ENCODE results near the gene GYPC. TPM values are rescaled to one million over a fixed set of nuclear protein-coding genes. Genes with fewer than 3 reads are reported as not detected.
"Not testable (repeated sequence)": the region's sequence is repeated elsewhere in the genome, so short reads cannot be mapped to it uniquely, and the experiment has no call there.

GYPC gene
- polyA plus RNA-seq, 3 donors, result 60.5 to 65.5 (median 61.7) TPM

- DNase-seq (ENCODE audit: extremely low read depth in 1 of 11, low read depth in 9 of 11, low spot score in 4 of 11), result no peak
These were observed 23.2 kb downstream of the GYPC start for GRCh38 chr2:126679094-126679713.

GRCh38 chr2:126681505-126681904, 25.5 kb downstream of the GYPC start:
- no peak for DNase-seq (ENCODE audit: extremely low read depth in 1 of 11, low read depth in 9 of 11, low spot score in 4 of 11)

- DNase-seq (ENCODE audit: extremely low read depth in 1 of 11, low read depth in 9 of 11, low spot score in 4 of 11), result no peak
These were observed 29.7 kb downstream of the GYPC start for GRCh38 chr2:126685629-126686028.

GRCh38 chr2:126686286-126686685, 30.3 kb downstream of the GYPC start:
- no peak for DNase-seq (ENCODE audit: extremely low read depth in 1 of 11, low read depth in 9 of 11, low spot score in 4 of 11)

GRCh38 chr2:126686841-126687485, 31.0 kb downstream of the GYPC start:
- DNase-seq (ENCODE audit: extremely low read depth in 1 of 11, low read depth in 9 of 11, low spot score in 4 of 11), result no peak

- no peak for DNase-seq (ENCODE audit: extremely low read depth in 1 of 11, low read depth in 9 of 11, low spot score in 4 of 11)
These were observed 31.5 kb downstream of the GYPC start for GRCh38 chr2:126687503-126687902.

- not testable (repeated sequence) for DNase-seq (ENCODE audit: extremely low read depth in 1 of 11, low read depth in 9 of 11, low spot score in 4 of 11)
These were observed 32.6 kb downstream of the GYPC start for GRCh38 chr2:126688594-126688993.

GRCh38 chr2:126692241-126692640, 36.3 kb downstream of the GYPC start:
- not testable (repeated sequence) for DNase-seq (ENCODE audit: extremely low read depth in 1 of 11, low read depth in 9 of 11, low spot score in 4 of 11)

GRCh38 chr2:126692934-126693592, 37.1 kb downstream of the GYPC start:
- DNase-seq (ENCODE audit: extremely low read depth in 1 of 11, low read depth in 9 of 11, low spot score in 4 of 11), result not testable (repeated sequence)

- no peak for DNase-seq (ENCODE audit: extremely low read depth in 1 of 11, low read depth in 9 of 11, low spot score in 4 of 11)
These were observed 40.9 kb downstream of the GYPC start for GRCh38 chr2:126696644-126697520.

GRCh38 chr2:126698376-126698775, 42.4 kb downstream of the GYPC start:
- DNase-seq (ENCODE audit: extremely low read depth in 1 of 11, low read depth in 9 of 11, low spot score in 4 of 11), result no peak

- no peak for DNase-seq (ENCODE audit: extremely low read depth in 1 of 11, low read depth in 9 of 11, low spot score in 4 of 11)
These were observed 43.1 kb downstream of the GYPC start for GRCh38 chr2:126699018-126699417.

GRCh38 chr2:126699716-126700581, 44.0 kb downstream of the GYPC start:
- DNase-seq (ENCODE audit: extremely low read depth in 1 of 11, low read depth in 9 of 11, low spot score in 4 of 11), result peak in 8 of 11 donors; percentile 6 to 50 (median 25)

- DNase-seq (ENCODE audit: extremely low read depth in 1 of 11, low read depth in 9 of 11, low spot score in 4 of 11), result no peak
These were observed 44.7 kb downstream of the GYPC start for GRCh38 chr2:126700677-126701076.

- DNase-seq (ENCODE audit: extremely low read depth in 1 of 11, low read depth in 9 of 11, low spot score in 4 of 11), result no peak
These were observed 47.4 kb downstream of the GYPC start for GRCh38 chr2:126703311-126703710.

GRCh38 chr2:126704434-126705160, 48.6 kb downstream of the GYPC start:
- DNase-seq (ENCODE audit: extremely low read depth in 1 of 11, low read depth in 9 of 11, low spot score in 4 of 11), result peak in 6 of 11 donors; percentile 6 to 46 (median 22)

- DNase-seq (ENCODE audit: extremely low read depth in 1 of 11, low read depth in 9 of 11, low spot score in 4 of 11), result no peak
These were observed 51.2 kb downstream of the GYPC start for GRCh38 chr2:126707191-126707590.

GRCh38 chr2:126707941-126708340, 52.0 kb downstream of the GYPC start:
- no peak for DNase-seq (ENCODE audit: extremely low read depth in 1 of 11, low read depth in 9 of 11, low spot score in 4 of 11)
